Esophagus muscularis mucosa (tissue), 3 donors: Measurements from ENCODE around the gene XRN1.
"Not testable (repeated sequence)": the region's sequence is repeated elsewhere in the genome, so short reads cannot be mapped to it uniquely, and the experiment has no call there.

Source experiments
- CTCF ChIP-seq, 3 experiments: fragments of 200-600 bp in 2 of 3; fragments of 450-650 bp in 1 of 3; sonication (generic) in 2 of 3; IDR thresholded peaks; one replicate each; pipeline ENCODE4 v1.5.1; 2017 to 2019; ENCODE audit warnings: antibody characterized with exemption in 3 of 3, mild to moderate bottlenecking in 2 of 3, moderate library complexity in 1 of 3
- POLR2A ChIP-seq: fragments of 450-650 bp; IDR thresholded peaks from one replicate; pipeline ENCODE4 v1.6.1; 2017; ENCODE audit warnings: antibody characterized with exemption, moderate library complexity, mild to moderate bottlenecking, low read depth
- POLR2AphosphoS5 ChIP-seq, 2 donors: sonication (generic); formaldehyde crosslinking; IDR thresholded peaks; one replicate each; pipeline ENCODE4 v1.6.1; 2017; ENCODE audit warnings: antibody characterized with exemption in 2 of 2

- TF ChIP-seq CTCF (IDR thresholded peaks at IDR 0.05); POLR2A; POLR2AphosphoS5 (IDR thresholded peaks at IDR 0.05): not testable (repeated sequence)
These were observed 84.4 kb downstream of the XRN1 start for GRCh38 chr3:142363433-142363832.
